Nucleus accumbens (tissue), 56 donors: ENCODE results near the gene ABHD13.
A peak's percentile ranks its signal among the peaks of the same experiment; 100 is the strongest.
"Not testable (repeated sequence)": the region's sequence is repeated elsewhere in the genome, so short reads cannot be mapped to it uniquely, and the experiment has no call there.

Experiments
- DNase-seq, 56 donors: peaks; one replicate each; lab custom pipeline; 2025; lab: John Stamatoyannopoulos, UW

Gene ABHD13

DNA sequence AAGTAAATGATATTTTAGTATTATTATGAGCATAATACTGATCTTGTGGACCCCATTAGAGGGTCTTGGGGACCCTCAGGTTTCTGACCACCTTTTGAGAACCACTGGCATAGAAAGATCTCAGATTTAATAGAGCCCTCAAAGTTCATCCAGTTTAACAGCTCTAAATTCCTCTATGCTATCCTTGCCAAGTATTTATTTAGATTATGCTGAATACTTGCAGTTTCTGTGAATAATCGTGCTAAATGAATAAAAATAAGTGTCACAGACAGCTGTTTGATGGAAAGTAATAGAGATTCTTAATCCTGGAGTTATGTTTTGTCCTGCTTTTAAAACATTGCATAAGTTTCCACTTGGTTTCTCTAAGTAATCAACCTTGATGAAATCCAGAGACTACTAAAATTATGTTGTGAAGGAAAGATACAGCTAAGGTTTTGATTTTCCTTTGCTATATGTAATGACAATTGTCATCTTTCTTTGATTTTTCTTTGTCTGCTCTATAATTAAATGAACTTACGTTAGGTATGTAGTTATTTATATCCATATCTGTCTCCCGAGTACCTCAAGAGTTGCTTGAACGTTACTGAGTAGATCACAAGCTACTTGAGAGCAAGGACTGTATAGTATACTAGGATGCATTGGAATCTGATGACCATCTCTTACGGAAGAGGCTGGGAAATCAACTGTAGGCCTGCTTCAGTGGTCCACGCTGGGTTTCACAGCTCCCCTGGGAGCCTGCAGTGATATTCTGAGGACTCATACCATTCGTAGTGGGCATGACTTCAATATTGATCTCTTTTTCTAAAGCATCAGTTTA lies 5.7 kb downstream of the ABHD13 start:
- DNase-seq = no peak

DNA sequence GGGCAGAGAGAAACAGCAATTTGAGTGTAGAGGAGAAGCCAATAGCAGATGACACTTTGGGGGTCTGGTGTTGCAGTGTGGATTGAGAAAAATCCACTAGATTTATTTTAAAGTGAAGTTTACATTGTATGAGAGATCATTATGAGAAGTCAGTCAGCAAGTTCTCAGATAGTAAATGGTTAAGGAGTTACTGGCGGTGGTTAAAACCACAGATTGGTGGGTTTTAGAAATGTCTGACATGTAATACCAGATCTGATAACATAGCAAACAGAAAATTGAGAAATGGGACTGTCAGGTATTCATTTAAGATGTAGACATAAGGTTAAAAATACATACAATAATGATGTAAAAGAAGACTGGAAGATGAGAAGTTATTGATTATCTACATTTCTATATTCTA lies 7.2 kb downstream of the ABHD13 start:
- no peak for DNase-seq

DNA sequence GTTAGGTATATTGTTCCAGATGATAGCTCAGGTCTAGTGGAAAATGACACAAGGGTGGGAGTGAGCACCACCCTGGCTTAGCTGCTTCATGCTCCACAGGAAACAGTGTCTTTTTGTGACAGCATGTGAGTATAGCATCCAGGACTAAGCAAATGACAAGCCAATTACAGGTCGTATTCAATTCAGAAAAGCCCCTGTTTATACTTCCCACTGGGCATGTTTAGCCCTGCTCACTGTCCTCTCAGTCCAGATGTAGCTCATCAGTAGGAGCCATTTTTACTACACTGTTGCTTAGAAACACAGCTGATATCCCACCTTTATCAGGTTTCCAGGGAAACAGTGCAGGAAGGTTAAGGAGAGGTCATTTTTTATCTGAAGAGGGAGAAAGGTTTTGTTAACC lies 8.0 kb downstream of the ABHD13 start:
- DNase-seq = no peak

DNA sequence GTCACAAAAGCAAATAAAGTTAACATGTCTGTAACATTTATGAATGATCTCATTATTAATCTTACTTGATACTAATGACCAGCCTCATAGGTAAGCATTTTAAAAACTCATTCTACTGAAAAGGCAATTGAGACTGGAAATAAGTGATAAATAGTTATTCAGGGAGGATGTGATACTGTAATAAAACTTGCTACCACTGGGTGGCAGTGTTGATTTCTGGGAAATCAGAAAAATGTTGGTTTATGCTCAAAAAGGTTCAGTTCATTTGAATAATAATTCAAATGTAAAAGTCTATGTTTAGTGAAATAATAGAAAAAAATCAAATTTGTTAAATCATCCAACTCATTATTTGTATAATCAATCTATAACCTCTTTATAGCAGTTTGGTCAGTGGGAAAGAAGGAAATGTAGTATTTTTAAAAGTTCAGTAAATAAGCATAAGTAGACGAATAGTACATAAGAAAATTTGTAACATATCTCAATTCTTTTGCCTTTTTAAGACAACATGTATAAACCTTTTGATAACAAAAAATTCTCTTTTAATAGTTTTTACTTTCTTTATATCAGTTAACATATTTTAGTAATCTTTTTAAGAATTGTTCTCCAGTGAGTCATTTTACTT lies 9.6 kb downstream of the ABHD13 start:
- DNase-seq = peak in 2 of 56 donors; percentile 4 to 21

DNA sequence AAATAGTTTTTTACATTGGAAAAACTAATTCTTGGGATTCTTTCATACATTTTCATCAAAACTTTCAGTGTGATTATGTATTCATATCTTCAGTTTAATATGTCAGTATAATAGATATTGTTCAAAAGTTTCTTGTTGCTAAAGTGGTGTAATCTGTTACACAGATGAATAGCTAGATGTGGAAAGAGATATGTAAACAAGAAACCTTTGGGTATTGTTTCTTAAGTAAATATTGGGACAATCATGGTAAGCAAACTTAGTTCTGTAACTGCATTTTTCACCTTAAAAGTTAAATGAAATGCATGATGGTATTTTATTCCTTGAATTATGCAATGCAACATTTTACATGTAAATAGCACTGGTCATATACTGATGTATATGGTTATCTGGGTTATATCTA lies 12.2 kb downstream of the ABHD13 start:
- DNase-seq = no peak

DNA sequence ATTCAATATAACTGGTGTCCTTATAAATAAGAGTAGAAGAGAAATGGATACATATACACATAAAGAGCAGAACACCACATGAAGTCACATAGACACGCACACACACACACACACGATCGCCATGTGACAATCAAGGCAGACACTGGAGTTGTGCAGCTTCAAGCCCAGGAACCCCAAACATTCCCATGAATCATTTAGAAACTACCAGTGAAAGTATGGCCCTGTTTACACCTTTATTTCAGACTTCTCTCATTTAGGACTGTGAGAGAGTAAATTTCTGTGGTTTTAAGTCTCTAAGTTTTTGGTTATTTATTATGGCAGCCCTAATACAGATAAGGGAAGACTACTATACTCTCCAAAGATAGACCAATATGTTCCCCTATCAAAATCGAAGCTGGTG lies 31.0 kb downstream of the ABHD13 start:
- no peak for DNase-seq

DNA sequence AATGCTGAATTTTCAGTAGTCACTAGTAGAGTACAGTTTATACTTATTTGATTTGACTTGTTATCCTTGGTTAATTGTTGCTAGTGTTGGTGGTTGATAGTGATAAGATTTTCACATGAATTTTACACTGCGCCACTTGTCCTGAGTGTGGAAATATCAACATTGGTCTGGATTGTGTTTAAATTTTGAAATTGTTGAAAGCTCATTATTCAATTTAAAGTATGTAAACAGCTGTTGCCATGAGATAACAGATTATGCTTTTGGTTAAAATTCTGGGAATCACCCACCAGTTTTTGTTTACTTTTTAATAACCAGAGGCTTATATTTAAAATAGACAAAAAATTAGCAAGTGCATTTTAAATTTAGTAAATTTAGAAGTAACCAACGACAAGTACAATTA lies 39.1 kb downstream of the ABHD13 start:
- DNase-seq = no peak

DNA sequence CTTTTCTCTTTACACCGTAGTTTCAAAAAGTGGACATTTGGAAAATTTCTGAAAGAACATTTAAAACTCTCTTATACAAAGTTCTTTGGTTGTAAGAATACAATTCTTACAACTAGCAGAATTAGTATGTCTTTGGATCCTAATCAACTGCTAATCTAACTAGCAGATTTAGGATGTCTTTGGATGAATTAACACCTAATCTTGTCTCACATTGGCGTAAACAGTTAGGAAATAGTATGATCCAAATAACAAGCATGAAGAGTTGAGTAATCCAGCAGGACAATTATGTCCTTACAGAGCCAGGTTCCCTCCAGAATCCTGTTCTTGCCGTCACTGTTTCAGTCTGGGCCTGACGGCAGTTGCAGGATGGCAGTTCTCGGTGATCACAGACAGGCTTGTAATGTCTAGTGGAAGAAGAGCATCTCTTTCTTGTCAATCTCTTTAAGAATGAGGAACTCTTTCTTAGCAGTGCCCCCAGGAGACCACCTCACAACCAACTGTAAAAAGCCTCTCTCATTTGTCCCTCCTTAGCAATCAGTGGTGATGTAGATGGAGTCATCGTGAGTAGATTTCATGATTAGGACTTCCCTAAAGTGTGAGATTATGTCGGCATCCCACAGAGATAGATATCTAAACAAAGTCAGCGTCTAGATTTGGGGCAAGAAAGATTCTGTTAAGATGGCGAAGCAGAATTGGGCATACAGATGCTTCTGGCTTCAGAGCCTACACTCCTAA lies 45.6 kb downstream of the ABHD13 start:
- DNase-seq = no peak

DNA sequence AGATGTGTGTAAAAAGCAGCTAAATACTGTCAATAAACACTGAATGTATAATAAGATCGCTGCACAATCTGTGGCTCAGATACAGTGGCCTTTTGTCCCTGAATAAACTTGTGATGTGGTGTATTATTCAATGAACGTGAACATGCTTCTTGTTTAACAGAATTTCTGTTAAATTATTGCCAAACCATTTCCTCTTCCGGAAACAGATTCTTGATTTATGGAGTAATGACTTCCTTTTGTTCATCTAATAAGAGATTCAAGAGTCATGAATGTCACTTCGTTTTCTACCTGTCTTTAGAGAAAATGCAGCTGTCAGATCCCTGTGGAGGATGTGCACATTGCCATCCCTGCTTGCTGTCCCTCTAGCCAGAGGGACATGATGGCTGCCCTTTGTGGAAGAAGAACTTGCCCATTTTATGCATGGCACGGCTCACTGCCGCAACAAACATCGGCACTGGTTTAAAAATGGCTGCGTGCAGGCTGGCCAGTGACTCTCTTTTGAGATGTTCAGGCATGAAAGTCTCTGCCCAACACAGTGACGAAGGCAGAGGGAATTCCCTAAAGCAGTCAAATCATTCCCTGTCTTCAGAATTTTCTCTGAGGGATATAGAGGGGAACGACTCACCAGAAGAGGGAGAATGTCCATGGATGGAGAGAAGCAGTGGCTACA lies 48.3 kb downstream of the ABHD13 start:
- no peak for DNase-seq

DNA sequence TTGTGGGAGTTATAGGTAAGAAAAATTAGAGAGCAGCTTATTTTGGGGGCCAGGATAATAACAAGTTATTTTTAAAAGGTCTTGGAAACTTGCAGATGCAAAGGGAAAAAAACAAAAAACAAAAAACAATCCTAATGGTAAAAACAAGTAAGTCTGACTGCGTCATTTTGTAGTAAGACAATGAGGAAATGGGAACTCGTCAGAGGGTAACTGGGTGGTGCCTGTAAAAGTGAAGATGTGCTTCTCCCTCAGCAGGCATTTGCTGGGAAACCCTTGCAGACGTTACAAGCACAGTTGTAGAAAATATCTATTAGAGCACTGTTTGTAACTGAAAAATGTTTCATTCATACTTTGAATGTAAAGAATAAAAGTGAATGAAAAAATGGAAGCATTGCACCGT lies 49.2 kb downstream of the ABHD13 start:
- DNase-seq = no peak

DNA sequence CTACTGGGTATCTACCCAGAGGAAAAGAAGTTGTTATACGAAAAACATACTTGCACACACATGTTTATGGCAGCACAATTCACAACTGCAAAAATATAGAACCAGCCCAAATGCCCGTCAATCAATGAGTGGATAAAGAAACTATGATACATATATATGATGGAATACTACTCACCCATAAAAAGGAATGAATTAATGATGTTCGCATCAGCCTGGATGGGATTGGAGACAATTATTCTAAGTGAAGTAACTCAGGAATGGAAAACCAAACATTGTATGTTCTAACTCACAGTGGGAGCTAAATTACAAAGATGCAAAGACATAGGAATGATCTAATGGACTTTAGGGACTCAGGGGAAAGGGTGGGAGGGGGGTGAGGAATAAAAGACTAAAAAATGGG lies 49.7 kb downstream of the ABHD13 start:
- DNase-seq = not testable (repeated sequence)

DNA sequence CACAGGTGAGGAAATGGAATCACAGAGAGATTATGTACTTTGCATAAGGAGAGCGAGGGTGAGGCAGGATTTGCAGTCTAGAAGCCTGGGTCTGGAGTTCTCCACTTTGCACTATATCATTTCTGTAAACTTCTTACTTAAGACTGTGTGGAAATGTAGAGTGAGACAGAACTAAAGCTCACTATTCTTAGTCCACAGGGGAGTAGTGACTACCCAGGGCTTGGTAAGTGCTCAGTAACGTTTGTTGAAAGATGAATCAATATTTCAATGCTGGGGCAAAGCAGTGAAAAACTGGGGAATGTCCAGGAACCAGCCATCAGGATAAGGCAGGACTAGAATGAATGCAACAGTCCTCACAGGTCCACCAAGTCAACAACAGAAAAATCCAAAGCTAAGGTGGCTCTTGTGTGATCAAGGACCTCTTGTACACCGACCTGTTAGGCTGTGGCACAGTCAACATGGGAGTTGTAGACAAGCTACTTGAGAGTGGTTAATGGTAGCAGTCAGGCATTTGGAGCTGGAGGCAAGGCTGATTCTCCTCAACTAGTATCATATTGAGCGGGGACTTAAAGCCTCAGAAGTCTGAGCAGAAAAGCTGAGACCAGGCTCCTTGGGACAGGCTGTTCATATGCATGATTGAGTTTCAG lies 50.4 kb downstream of the ABHD13 start:
- DNase-seq = no peak

DNA sequence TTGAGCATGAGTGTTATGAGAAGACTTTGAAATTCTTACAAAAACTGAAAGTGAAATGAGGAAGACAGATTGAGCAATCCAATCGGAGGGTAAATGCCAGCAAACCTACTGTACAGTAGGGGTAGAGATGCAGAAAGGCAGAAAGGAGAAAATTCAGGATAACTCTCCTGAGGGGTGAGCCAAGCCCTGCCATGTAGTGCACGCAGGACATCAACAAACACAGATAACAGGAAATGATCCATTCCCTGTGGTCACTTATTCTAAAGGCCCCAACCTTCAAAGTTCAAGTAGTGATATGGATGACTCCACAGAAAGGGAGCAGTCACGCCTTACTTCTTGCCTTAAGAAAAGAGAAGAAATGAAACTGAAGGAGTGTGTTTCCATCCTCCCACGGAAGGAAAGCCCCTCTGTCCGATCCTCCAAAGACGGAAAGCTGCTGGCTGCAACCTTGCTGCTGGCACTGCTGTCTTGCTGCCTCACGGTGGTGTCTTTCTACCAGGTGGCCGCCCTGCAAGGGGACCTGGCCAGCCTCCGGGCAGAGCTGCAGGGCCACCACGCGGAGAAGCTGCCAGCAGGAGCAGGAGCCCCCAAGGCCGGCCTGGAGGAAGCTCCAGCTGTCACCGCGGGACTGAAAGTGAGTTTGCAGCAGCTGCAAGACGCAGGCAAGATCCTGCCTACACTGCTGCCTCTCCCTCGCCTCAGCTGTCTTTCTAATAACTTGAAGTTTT lies 51.6 kb downstream of the ABHD13 start, which contains the start of gene TNFSF13B:
Gene TNFSF13B (plus strand): TSS at position 118 of the 728 bp plus-strand sequence. CDS start 178 bp downstream, at position 296.
- peak in 15 of 56 donors; percentile 0 to 29 (median 4) for DNase-seq

DNA sequence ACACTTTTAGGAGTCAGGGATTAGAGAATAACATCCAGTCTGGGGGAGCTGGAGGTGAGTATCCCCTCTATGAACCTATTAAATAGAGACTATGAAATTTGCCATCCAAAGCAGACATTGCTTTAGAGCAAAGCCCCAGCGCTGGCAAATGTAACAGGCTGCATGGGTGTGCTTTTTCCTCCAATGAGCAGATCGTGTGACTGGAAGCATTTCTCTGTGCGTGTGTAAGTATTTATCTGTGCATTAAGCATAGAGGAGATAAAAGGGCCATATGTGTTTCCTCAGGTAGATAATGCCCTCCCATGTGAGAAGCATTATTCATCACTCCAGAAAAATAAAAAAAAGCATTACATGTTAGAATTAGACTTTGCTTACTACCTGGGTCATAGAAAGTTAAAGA lies 52.2 kb downstream of the ABHD13 start:
- no peak for DNase-seq

DNA sequence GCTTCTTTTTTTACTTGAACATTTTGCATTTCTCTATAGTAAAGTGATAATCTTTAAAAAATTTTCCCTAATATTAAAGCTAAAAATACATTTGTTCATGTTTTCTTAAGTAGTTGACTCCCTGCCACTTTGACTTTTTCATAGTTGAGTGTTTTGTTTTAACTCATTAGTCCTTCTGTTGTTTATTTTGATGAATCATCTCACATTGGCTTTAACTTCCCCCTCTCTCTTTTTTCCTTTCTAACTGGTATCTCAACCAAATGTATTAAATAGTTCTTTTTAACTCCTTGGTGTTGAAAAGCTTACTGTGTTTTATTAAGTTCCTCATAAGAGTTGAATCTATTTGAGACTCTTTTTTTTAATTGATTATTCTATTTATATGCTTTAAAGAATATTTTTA lies 54.1 kb downstream of the ABHD13 start:
- DNase-seq = no peak

DNA sequence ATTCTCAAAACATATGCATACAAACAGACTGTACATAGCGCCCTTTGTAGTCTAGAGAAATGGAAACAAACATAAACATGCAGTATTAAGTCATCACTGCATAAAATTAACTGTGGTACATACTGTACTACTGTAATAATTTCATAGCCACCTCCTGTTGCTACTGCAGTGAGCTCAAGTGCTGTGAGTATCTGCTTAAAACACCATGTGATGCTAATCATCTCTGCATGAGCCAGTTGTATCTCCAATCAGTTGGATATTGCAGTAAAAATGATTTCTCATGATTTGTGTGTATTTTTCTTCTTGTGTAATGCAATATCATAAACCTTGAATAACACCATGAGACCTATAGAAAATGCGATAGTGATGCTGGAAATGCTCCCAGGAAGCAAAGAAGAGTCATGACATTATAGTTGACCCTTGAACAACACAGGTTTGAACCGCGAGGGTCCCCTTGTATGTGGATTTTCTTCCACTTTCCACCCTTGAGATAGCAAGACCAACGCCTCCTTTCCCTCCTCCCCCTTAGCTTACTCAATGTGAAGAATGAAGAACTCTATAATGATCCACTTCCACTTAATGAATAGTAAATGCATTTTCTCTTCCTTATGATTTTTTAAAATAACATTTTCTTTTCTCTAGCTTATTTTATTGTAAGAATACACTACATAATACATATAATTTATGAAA lies 55.4 kb downstream of the ABHD13 start:
- no peak for DNase-seq

DNA sequence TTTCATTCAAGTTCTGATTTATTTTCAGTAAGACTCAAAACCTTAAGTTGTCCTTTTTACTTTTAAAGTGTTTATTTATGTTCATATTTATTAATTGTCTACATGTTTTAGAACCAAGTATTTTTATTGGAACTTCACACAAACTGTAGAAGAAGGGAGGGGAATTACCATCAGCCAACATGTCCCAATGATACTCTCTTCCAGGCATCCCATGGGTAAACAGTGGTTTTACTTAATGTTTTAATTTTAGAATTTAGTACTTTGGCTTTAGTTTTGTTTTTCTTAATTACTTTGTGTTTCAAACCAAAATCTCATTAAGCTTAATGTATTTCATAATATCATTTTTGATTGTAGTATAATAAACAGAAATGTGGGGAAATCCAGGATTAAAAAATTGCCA lies 56.5 kb downstream of the ABHD13 start:
- no peak for DNase-seq

DNA sequence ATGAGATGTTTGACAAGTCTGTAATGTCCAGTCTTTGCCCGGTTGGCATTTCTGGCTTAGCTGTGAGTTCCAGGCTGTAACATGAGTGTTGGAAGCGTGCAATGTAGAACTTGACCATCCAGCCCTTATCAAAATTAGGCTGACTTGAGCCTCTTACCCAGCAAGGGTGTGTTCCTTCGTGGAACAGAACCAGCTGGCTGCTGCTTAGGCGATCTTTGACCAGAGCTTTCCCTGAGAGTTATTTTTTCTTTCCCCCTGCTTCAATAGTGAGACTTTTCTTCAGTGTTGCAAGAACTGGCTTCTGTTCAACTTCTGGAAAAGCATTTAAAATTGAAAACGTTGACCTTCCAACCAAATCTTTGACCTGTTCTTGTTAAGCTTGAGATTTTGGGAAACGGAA lies 57.9 kb downstream of the ABHD13 start:
- DNase-seq = no peak

DNA sequence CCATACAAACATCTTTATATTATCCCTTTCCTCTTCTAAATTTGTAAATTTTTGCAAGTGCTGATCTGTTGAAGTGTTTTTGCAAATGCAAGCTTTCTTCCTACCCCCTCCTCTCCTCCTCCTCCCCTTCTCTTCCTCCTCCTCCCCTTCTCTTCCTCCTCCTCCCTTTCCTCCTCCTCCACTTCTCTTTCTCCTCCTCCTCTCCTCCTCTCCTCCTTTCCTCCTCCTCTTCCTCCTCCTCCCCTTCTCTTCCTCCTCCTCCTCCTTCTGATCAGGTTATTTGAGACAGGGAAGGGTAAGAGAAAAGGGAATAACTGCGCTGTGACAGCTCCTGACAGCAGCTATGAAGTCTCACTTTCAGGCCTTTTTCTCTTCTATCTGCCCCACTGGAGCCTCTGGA lies 60.3 kb downstream of the ABHD13 start:
- DNase-seq = no peak
